ENCODE data around the gene TNFRSF12A.
A peak's percentile ranks its signal among the peaks of the same experiment; 100 is the strongest.

The TNFRSF12A gene

DNA sequence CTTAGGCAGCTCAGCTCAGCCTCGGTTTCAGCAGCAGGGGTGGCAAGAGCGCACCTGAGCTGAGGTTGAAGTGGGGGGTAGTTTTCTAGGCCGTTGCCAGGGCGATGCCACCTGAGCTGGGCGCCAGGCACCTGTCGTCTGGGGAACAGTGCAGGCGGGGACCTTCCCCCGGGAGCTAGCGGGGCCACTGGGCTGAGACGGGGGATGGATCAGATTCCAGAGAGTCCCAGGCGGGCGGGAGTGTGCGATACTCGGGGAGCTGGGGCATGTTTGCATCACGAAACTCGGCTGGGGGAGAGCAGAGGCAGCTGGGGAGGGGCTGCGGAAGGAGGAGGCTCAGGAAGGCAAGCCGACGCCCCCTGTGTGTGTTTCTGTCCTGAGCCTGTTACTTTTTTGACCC, 7.9 kb upstream of the TNFRSF12A start:
- DNase-seq (ENCODE audit: insufficient read length, low spot score) (no peak), FAIRE-seq (no peak)
- TF ChIP-seq POLR2A (IDR thresholded peaks at IDR 0.05; ENCODE audit: low read depth, low read length), result no peak

GRCh38 chr16:3012828-3013420, 7.2 kb upstream of the TNFRSF12A start, which contains the start of gene CLDN9:
TSS of gene CLDN9 (plus strand) at chr16:3012923. CDS start at chr16:3013363, 440 bp downstream.
- no peak for TF ChIP-seq POLR2A (IDR thresholded peaks at IDR 0.05; ENCODE audit: low read depth, low read length)
- FAIRE-seq (no peak), DNase-seq (ENCODE audit: insufficient read length, low spot score) (peak; percentile 77)

DNA sequence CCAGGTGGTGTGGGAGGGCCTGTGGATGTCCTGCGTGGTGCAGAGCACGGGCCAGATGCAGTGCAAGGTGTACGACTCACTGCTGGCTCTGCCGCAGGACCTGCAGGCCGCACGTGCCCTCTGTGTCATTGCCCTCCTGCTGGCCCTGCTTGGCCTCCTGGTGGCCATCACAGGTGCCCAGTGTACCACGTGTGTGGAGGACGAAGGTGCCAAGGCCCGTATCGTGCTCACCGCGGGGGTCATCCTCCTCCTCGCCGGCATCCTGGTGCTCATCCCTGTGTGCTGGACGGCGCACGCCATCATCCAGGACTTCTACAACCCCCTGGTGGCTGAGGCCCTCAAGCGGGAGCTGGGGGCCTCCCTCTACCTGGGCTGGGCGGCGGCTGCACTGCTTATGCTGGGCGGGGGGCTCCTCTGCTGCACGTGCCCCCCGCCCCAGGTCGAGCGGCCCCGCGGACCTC, 6.6 kb upstream of the TNFRSF12A start:
- TF ChIP-seq POLR2A (IDR thresholded peaks at IDR 0.05; ENCODE audit: low read depth, low read length), result no peak
- DNase-seq (ENCODE audit: insufficient read length, low spot score) (peak; percentile 67), FAIRE-seq (no peak)

GRCh38 chr16:3013998-3014690, 6.0 kb upstream of the TNFRSF12A start:
- no peak for TF ChIP-seq POLR2A (IDR thresholded peaks at IDR 0.05; ENCODE audit: low read depth, low read length)
- no peak for DNase-seq (ENCODE audit: insufficient read length, low spot score)
- no peak for FAIRE-seq

DNA sequence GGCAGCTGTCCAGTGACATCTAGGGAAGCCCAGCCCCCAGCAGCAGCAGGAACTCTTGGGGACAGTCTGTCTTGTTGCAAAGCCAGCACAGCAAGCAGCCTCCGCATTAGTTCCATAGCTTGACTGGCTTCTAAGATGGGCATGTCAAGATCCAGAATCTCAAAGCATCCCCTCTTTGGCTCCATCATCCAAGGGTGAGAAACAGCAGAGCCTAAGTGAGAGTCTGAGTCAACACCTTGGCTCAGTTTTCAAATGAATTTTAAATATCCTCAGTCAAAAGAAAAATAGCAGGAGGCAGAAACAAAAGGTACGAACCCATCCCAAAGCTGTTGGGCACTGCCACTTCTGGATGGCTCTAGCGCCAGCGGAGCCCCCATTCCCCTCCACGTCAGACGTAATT, 5.2 kb upstream of the TNFRSF12A start:
- FAIRE-seq (no peak), DNase-seq (ENCODE audit: insufficient read length, low spot score) (no peak)
- no peak for TF ChIP-seq POLR2A (IDR thresholded peaks at IDR 0.05; ENCODE audit: low read depth, low read length)

GRCh38 chr16:3015865-3016521, 4.2 kb upstream of the TNFRSF12A start:
- FAIRE-seq (no peak), DNase-seq (ENCODE audit: insufficient read length, low spot score) (no peak)
- no peak for TF ChIP-seq POLR2A (IDR thresholded peaks at IDR 0.05; ENCODE audit: low read depth, low read length)

DNA sequence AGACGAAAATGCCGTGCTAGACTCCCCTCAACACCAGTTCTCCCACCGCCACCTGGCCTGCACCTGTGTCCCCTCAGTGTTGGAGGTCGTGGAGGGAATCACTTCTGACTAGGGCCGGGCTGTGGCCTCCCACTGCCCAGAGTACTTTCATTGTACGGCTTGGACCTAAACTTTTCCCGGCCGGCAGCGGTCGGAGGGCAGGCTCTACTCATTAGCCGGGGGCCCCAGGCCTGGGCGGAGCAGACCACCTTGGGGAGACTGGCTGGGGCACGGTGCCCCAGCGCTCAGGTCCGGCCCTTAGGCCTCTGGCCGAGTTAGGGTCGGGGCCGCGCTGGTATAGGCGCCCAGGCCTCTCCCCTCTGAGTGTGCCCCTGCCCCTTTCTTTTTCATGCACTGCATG, 2.8 kb upstream of the TNFRSF12A start:
- FAIRE-seq (no peak), DNase-seq (ENCODE audit: insufficient read length, low spot score) (no peak)
- TF ChIP-seq POLR2A (IDR thresholded peaks at IDR 0.05; ENCODE audit: low read depth, low read length), result no peak

- TF ChIP-seq POLR2A (IDR thresholded peaks at IDR 0.05; ENCODE audit: low read depth, low read length), result no peak
- FAIRE-seq (no peak), DNase-seq (ENCODE audit: insufficient read length, low spot score) (no peak)
Observed at GRCh38 chr16:3017794-3018506, 2.2 kb upstream of the TNFRSF12A start, which contains the start of gene CLDN6. TSS of gene CLDN6 (minus strand) at chr16:3018183. CDS start at chr16:3016021, 2,162 bp downstream.

DNA sequence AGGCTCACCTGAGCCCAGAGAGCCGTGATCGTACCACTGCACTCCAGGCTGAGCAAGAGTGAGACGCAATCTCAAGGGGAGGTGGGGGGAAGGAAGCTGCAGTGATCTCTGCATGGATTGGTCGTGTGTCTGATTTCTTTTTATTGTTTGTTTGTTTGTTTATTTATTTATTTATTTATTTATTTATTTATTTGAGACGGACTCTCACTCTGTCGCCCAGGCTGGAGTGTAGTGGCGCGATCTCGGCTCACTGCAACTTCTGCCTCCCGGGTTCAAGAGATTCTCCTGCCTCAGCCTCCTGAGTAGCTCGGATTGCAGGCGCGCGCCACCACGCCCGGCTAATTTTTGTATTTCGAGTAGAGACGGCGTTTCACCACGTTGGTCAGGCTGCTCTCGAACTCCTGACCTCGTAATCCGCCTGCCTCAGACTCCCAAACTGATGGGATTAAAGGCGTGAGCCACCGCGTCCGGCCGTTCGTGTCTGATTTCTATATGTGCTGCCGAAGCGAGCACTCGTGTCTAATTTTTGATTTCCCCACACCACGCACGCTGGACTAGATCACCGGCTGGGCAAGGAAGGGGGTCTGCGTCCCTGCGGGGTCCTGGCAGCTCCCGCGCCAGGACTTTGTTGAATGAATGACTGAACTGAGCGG, 448 bp upstream of the TNFRSF12A start:
- no peak for TF ChIP-seq POLR2A (IDR thresholded peaks at IDR 0.05; ENCODE audit: low read depth, low read length)
- DNase-seq (ENCODE audit: insufficient read length, low spot score) (no peak), FAIRE-seq (no peak)

DNA sequence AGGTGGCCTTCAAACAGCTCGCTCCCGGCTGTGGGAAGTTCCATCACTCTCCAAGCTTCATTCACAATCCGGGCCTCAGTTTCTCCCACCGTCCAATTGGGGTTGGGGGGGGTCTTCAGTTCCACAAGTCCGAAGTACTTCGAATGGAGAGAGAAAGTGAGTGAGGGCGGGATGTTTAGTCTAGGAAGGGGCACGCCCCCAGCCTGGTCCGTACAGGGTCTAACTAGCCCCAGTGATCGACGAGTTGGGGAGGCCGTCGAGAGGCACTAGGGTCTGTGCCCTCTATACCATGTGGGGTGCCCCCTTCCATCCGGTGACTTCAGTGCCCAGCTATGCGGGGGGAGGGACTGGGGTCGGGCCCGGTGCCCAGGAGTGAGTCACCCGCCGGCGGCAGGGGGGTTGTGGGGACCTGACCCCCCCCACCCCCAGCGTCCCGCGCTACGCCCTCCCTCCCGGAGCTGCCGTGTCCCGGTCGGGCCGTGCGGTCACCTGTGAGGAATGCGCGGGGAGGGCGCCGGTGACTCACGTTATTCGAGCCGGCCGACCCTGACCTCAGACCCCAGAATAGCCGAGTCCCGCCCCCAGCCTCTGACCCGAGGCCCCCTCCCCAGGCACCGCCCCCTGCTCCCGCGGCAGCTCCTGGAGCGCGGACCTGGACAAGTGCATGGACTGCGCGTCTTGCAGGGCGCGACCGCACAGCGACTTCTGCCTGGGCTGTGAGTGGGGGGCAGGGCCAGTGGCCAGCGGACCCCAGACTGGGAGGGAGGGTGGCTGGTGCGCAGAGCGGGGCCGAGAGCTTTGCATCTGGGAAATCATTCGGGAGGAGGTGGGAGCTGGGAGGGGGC, 658 bp downstream of the TNFRSF12A start:
- peak; percentile 78; the same call in 1 of the 2 replicates for TF ChIP-seq POLR2A (IDR thresholded peaks at IDR 0.05; ENCODE audit: low read depth, low read length)
- DNase-seq (ENCODE audit: insufficient read length, low spot score) (peak; percentile 86), FAIRE-seq (no peak)

DNA sequence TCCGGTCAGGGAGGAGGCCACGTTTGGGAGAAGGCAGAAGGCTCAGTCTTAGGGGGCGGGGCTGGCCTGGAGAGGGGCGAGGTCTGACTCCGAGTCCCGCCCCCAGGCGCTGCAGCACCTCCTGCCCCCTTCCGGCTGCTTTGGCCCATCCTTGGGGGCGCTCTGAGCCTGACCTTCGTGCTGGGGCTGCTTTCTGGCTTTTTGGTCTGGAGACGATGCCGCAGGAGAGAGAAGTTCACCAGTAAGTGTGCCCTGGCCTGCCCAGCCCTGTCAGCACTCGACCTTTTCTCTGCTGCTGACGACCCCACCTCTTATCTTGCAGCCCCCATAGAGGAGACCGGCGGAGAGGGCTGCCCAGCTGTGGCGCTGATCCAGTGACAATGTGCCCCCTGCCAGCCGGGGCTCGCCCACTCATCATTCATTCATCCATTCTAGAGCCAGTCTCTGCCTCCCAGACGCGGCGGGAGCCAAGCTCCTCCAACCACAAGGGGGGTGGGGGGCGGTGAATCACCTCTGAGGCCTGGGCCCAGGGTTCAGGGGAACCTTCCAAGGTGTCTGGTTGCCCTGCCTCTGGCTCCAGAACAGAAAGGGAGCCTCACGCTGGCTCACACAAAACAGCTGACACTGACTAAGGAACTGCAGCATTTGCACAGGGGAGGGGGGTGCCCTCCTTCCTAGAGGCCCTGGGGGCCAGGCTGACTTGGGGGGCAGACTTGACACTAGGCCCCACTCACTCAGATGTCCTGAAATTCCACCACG, 1.5 kb downstream of the TNFRSF12A start:
- DNase-seq (ENCODE audit: insufficient read length, low spot score) (peak; percentile 75), FAIRE-seq (peak; percentile 85)
- 0 out of 2 replicates have a peak, but pooled peaks have one; percentile 26 for TF ChIP-seq POLR2A (IDR thresholded peaks at IDR 0.05; ENCODE audit: low read depth, low read length)

GRCh38 chr16:3022208-3022683, 2.1 kb downstream of the TNFRSF12A start:
- DNase-seq (ENCODE audit: insufficient read length, low spot score), result peak; percentile 83
- no peak for FAIRE-seq
- 0 out of 2 replicates have a peak, but pooled peaks have one; percentile 24 for TF ChIP-seq POLR2A (IDR thresholded peaks at IDR 0.05; ENCODE audit: low read depth, low read length)

Data from H54 (cell line).